WI38 (cell line): ENCODE measurements around the gene MEGF11.

Source experiments
- H3K4me3 ChIP-seq: 2 replicates; pipeline ENCODE4 v1.5.1; 2011; ENCODE audit warnings: low read depth, mild to moderate bottlenecking, control low read depth, low read length
- TF ChIP-seq, protein P1 (sequence below): IDR thresholded peaks from 2 replicates; pipeline ENCODE4 v1.5.1; 2012; ENCODE audit warnings: low read depth, mild to moderate bottlenecking, control low read depth, low read length

MEGF11 gene

DNA sequence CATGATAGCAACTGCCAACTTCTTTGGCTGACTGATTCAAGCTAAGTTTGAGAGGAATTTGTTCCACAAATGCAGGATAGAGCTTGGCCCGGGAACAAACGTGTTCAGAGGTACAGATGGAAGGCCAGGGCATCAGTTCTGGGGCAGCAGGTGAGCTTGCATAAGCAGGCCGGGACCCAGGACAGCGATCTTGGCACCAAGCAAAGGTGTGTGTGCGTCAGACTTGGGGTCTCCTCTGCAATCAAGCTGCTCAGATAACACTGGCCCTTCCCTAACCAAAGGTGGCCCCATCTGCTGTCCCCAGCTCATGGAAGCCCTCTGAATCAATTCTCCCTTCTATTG is 155.6 kb downstream of the MEGF11 start:
- TF ChIP-seq, protein P1, sequence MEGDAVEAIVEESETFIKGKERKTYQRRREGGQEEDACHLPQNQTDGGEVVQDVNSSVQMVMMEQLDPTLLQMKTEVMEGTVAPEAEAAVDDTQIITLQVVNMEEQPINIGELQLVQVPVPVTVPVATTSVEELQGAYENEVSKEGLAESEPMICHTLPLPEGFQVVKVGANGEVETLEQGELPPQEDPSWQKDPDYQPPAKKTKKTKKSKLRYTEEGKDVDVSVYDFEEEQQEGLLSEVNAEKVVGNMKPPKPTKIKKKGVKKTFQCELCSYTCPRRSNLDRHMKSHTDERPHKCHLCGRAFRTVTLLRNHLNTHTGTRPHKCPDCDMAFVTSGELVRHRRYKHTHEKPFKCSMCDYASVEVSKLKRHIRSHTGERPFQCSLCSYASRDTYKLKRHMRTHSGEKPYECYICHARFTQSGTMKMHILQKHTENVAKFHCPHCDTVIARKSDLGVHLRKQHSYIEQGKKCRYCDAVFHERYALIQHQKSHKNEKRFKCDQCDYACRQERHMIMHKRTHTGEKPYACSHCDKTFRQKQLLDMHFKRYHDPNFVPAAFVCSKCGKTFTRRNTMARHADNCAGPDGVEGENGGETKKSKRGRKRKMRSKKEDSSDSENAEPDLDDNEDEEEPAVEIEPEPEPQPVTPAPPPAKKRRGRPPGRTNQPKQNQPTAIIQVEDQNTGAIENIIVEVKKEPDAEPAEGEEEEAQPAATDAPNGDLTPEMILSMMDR: no peak
- no peak overlapping the region for H3K4me3 ChIP-seq

DNA sequence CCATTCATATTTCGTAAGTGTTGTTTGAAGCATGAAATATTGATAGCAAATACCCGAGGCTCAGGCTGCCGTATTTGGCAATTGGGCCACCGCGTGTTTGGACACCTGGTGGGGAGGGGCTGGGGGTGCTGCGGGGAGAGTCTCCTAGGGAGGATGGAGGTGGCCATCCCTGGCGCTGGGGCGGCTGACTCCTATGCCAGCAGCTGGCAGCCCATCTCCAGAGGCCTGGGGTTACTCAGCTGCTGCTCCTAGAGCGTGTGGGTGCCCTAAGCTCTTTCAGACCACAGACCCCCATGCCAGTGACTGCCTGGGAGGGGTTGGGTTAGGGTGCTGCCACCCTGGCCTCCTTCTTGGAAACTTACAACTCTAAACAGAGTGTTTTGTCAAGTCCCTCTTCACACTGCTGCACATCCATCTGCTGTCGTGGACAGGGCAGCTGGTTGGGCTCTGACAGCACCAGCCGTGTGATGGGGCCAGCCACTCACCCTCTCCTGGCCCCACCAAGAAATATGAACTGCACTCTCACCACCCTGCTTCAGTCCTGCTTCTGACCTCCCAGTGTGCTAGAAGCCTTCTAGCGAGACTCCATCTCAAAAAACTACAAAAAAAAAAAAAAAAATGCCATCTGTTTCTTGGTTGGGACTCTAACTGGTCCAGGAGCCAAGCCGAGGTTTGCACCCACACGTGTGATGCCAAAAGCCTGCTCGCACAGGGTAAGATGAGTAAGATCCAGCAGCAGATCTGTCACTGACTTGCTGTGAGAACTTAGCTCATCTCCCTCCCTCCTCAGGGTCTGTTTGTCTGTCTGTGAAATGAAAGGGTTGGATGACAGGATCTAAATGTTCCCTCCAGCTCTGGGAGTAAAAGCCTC is 156.2 kb downstream of the MEGF11 start:
- H3K4me3 ChIP-seq: no peak overlapping the region
- TF ChIP-seq, protein P1: no peak

DNA sequence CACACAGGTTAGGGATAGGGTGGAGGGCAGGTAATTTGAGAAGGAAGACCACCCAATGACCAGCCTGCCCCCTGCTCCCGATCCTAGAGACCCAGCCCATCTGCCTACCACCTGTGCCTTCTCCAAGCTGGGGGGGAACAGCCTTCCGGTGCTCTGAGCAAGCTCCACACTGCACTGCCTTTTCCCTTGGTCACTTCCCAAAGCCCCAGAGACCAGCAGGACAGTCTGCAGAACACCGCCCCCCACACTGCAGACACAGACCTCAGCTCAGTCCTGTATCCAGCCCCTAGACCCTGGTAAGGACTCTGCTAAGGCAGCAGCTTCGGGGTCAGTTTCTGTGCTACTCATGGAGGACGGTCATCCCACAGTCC is 156.9 kb downstream of the MEGF11 start:
- TF ChIP-seq, protein P1: no peak
- H3K4me3 ChIP-seq: no peak overlapping the region

DNA sequence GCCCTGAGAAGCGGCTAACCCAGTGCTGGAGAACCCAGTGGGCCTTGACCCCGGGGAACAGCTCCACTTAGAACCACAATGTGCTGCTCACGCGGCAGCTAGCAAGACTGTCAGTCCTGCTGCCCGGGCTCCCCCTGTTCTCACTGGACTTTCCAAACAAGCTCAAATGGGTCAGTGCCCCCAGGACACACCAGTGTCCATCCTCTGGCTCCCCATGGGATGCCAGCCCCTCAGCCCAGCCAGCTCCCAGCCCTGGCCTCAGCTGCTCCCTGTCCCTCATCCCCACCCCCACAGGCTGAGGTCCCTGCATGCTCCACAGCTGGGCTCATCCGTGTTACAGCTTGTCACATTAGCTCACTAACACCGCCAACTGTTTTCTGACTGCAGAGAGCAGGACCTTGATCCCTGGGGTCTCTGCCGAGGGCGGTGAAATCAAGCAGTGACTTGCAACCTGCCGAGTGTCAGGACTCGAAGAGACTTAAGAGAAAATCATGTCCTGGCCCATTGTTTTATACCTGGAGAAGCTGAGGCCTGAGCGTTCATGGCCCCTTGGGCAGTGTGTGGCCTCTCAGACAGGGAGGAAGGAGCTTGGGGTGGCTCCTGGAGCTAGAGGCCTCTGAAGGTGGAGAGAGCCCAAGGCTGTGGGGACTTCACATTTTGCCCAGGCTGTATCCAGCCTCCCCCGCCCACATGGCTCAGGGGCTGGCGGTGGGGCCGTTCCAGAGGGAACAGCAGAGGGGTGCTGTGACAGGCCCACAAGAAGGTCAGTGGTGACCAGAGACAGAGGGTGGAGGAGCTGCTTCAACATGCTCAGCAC is 157.5 kb downstream of the MEGF11 start:
- no peak overlapping the region for H3K4me3 ChIP-seq
- TF ChIP-seq, protein P1: no peak

DNA sequence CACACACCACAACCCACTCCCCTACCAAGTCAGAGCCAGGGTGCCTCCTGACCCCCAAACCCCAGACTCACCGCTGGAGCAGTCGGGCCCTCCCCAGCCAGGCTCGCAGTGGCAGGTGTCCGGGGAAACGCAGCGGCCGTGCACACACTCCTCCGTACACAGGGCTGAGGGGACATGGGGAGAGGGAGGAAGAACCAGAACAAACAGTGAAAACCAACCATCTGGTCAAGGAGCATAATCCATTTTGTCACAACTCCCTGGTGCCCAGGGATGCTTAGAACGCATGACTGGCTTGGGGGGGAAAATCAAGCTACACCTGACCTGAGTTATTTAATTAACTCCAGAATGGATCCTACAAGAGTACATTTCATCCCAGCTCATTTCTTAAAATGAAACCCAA is 159.2 kb downstream of the MEGF11 start:
- TF ChIP-seq, protein P1: no peak
- no peak overlapping the region for H3K4me3 ChIP-seq

DNA sequence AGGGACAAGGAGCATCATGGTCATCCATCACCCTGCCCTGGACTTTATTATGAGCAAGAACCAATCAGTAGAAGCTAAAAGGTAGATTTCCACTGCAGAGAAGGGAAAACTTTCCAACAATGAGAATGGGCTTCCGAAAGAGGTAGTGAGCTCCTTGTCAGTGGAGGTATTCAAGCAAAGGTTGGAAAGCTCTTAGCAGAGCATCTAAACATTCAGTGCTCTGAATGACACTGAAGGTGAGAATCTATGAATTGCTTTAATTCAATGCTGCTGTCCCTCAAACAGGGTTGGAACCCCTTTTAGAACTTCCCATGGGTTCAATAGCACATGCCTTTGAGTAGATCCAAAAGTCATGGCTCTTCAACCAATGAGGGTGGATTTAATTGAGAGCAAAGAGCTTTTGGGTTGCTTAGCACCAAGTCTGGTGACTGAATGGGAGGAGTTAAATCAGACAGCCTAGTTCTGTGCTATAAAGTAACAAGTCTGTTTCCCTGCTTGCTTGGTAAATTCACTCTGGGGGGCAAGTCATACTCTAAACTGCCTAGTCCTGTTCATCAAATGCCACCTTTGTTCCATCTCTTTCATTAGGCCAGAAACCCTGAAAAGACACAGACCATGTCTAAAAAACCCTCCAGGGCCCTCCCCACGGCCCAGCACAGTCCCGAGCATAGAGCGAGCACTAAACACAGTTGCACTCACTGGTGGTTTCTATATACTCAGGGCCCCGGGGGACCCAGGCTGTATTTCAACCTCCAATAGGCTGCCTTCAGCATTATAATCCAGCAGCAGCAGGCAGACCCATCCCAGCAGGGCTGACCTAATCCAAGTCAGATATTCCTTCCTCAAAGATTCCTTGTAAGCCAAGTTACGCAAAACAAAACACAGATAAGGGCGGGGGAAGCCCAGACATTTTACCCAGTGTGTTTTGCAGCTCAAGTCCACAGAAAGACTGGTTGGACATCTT is 161.2 kb downstream of the MEGF11 start:
- TF ChIP-seq, protein P1: no peak
- no peak overlapping the region for H3K4me3 ChIP-seq
